ENCODE measurements around the gene CD300H.
A peak's percentile ranks its signal among the peaks of the same experiment; 100 is the strongest.

CD300H gene

GRCh38 chr17:74513987-74514631, 53.2 kb downstream of the CD300H start (continued):
- TF ChIP-seq ZSCAN16 (tag by site-specific recombination; IDR thresholded peaks at IDR 0.05) (no peak), ZNF10 (tag by site-specific recombination; IDR thresholded peaks at IDR 0.05) (peak; percentile 5; the same call in 1 of the 2 replicates), ZNF596 (tag by site-specific recombination; IDR thresholded peaks at IDR 0.05) (no peak), ZNF623 (tag by site-specific recombination; IDR thresholded peaks at IDR 0.05) (peak; percentile 81), ZNF155 (tag by site-specific recombination; IDR thresholded peaks at IDR 0.05) (peak; percentile 99), ZNF433 (tag by site-specific recombination; IDR thresholded peaks at IDR 0.05; ENCODE audit: low read depth) (no peak; the same call in 1 of the 2 replicates), ZBTB1 (tag by site-specific recombination; IDR thresholded peaks at IDR 0.05) (peak; percentile 75; the same call in 1 of the 2 replicates), GLI4 (tag by site-specific recombination; IDR thresholded peaks at IDR 0.05) (peak; percentile 94), ZSCAN18 (tag by site-specific recombination; IDR thresholded peaks at IDR 0.05) (peak; percentile 93), ZNF658 (tag by site-specific recombination; IDR thresholded peaks at IDR 0.05) (peak; percentile 99), ZNF416 (tag by site-specific recombination; IDR thresholded peaks at IDR 0.05) (peak; percentile 90), MEIS1 (CRISPR knock-in tag; IDR thresholded peaks at IDR 0.05; ENCODE audit: borderline replicate concordance) (no peak), ZNF76 (tag by site-specific recombination; IDR thresholded peaks at IDR 0.05; ENCODE audit: borderline replicate concordance, low read depth) (peak; percentile 90), ZNF398 (tag by site-specific recombination; IDR thresholded peaks at IDR 0.05) (peak; percentile 66), SETDB1 (IDR thresholded peaks at IDR 0.05; ENCODE audit: insufficient read length, low read length) (peak; percentile 80), ZNF837 (tag by site-specific recombination; IDR thresholded peaks at IDR 0.05) (peak; percentile 62; the same call in 1 of the 2 replicates), GFI1B (tag by site-specific recombination; IDR thresholded peaks at IDR 0.05) (peak; percentile 78; the same call in 1 of the 2 replicates), ZNF530 (tag by site-specific recombination; IDR thresholded peaks at IDR 0.05; ENCODE audit: low read depth) (no peak), REST (tag by site-specific recombination; IDR thresholded peaks at IDR 0.05) (peak; percentile 51; the same call in 1 of the 2 replicates), SP7 (tag by site-specific recombination; IDR thresholded peaks at IDR 0.05) (peak; percentile 99), ZNF692 (tag by site-specific recombination; IDR thresholded peaks at IDR 0.05) (peak; percentile 53), SCRT1 (tag by site-specific recombination; IDR thresholded peaks at IDR 0.05; ENCODE audit: borderline replicate concordance) (peak; percentile 77), TCF7L2 (IDR thresholded peaks at IDR 0.05; ENCODE audit: borderline replicate concordance, low read depth, low read length) (no peak), ZNF175 (tag by site-specific recombination; IDR thresholded peaks at IDR 0.05) (no peak), ZNF610 (tag by site-specific recombination; IDR thresholded peaks at IDR 0.05; ENCODE audit: borderline replicate concordance) (no peak; the same call in 1 of the 2 replicates), ZNF600 (tag by site-specific recombination; IDR thresholded peaks at IDR 0.05) (no peak)
- TF ChIP-seq, protein P1, sequence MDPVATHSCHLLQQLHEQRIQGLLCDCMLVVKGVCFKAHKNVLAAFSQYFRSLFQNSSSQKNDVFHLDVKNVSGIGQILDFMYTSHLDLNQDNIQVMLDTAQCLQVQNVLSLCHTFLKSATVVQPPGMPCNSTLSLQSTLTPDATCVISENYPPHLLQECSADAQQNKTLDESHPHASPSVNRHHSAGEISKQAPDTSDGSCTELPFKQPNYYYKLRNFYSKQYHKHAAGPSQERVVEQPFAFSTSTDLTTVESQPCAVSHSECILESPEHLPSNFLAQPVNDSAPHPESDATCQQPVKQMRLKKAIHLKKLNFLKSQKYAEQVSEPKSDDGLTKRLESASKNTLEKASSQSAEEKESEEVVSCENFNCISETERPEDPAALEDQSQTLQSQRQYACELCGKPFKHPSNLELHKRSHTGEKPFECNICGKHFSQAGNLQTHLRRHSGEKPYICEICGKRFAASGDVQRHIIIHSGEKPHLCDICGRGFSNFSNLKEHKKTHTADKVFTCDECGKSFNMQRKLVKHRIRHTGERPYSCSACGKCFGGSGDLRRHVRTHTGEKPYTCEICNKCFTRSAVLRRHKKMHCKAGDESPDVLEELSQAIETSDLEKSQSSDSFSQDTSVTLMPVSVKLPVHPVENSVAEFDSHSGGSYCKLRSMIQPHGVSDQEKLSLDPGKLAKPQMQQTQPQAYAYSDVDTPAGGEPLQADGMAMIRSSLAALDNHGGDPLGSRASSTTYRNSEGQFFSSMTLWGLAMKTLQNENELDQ (tag by site-specific recombination; IDR thresholded peaks at IDR 0.05; ENCODE audit: low read depth): no peak
- TF ChIP-seq, protein P2, sequence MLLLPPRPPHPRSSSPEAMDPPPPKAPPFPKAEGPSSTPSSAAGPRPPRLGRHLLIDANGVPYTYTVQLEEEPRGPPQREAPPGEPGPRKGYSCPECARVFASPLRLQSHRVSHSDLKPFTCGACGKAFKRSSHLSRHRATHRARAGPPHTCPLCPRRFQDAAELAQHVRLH (tag by site-specific recombination; IDR thresholded peaks at IDR 0.05): peak; percentile 70; the same call in 1 of the 2 replicates
